GM18499 (cell line): Measurements from ENCODE around the gene EARS2.
"Not testable (repeated sequence)": the region's sequence is repeated elsewhere in the genome, so short reads cannot be mapped to it uniquely, and the experiment has no call there.

Experiments used
- ATAC-seq: cut with Tn5 transposase; IDR thresholded peaks from one replicate; pipeline ENCODE4 v1.9.1; 2021; ENCODE audit warnings: moderate number of reproducible peaks; ENCODE audit not compliant: insufficient read depth, unreplicated experiment

EARS2 gene

DNA sequence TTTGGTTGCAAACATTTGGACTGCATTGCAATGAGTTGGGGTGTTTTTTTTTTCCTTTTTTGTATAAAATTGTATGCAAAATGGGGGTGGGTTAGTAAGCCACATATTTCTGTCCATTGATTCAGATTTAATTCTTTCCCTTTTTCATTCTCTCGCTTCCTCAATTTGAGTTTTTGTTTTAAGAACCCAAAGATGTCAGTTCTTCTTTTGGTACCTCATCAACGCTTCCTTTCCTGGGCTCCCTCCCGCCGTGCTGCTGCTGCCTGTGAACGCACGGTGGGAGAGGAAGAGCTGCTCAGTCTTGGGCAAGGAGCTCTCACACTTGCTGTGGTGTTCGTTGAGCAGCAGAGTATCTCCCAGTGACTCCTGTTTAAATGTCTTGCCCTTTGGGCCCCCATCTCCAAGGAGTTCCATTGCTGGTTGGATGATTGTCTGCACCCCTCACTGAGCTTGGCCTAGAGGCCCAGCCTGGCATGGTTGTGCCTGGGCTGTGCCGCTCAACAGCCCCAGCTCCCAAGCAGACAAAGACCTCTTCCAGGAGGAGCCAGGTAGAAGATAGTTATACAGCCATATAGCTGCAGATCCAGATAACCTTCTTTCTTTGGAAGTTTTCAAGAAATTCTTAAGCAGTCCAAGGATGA lies 14.0 kb upstream of the EARS2 start:
- ATAC-seq = no peak

DNA sequence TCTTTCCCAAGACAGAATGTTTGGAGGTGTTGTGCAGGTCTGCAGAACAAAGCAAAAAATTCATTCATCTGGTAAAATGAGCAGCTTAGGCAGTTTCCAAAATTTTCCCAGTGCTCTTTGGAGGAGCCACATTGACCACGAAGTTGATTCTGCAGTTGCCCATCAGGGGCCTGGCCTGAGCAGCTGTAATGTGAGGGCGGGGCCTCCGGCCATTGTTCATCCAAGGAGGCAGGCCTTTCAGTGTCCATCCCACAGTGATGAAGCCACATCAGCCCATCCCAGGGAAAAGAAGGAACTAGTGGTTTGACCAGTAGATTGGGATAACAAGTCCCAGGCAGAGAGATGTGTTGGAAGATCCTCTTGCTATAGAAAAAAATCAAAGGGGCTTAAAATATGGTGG lies 10.5 kb upstream of the EARS2 start:
- ATAC-seq = no peak

DNA sequence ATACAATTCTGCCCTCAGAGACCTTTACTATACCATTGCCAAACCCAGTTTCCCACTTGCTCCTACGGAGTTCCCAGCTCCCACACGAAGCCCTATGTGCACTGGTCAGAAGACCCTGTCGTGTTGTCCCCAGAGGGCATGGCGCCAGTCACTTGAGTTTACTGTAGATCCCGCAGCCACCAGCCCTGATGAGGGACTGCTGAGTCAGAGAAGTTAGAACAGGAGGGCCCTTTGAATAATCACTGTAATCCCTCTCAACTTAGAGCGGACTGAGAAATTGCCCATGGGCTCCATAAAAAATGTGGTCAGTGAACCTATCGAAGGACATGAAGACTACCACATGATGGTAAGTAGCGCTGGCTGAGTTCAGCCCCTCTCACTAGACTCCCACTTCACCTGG lies 9.6 kb upstream of the EARS2 start:
- no peak for ATAC-seq

GRCh38 chr16:23564575-23565363 lies 7.6 kb upstream of the EARS2 start:
- no peak for ATAC-seq

- no peak for ATAC-seq
These were observed 6.0 kb upstream of the EARS2 start for GRCh38 chr16:23563186-23563585.

DNA sequence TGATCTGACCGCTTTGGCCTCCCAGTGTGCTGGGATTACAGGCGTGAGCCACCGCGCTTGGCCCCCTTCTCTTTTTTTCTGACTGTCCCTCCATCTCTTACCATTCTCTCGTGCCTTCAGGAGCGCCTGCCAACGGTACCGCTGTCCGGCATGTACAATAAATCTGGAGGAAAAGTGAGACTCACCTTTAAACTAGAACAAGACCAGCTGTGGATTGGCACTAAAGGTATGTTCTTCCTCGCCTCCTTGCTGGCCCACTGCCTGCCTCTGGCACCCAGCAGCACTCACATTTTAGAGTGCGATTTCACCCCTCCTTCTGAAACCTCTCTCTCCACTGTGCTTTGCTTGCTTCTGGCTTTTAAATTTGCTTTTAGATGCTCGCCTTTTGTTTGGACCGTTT lies 5.4 kb upstream of the EARS2 start:
- no peak for ATAC-seq

DNA sequence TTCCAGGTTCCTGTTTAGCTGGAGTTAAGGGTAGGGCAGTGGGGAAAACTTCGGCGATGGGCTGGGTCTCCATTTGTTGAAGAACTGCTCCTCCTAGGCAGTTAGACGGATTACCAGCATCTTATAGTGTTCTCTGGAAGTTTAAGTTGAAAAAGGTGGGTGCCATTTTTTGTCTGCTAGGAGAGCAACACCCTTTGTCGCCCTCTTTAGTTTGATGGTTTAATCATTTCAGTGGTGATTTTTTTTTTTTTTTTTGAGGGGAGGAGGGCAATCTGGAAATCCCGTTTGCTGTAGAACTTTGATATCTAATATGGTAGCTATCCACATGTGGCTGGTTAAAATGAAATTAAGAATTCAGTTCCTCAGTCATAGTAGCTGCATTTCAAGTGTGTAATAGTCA lies 4.4 kb upstream of the EARS2 start:
- ATAC-seq = no peak

GRCh38 chr16:23557779-23558702 lies 891 bp upstream of the EARS2 start:
- ATAC-seq = no peak

DNA sequence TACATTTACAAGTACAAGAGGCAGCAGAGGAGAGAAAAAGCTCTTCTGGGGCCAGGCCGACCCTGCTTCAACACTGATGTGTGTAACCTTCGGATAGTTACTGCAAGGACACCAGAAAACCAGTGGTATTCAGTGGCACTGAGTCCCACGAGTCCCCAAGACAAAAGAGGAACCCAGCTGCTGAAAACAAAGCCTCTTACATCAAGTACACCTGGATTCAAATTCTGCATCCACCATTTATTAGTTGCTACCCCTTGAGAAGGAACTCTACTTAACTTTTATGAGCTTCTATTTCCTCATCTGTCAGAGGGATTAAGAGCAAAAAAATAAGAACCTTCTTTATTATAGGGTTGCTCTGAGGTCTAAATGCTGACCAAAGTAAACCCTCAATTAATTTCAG lies 2.6 kb downstream of the EARS2 start:
- no peak for ATAC-seq

DNA sequence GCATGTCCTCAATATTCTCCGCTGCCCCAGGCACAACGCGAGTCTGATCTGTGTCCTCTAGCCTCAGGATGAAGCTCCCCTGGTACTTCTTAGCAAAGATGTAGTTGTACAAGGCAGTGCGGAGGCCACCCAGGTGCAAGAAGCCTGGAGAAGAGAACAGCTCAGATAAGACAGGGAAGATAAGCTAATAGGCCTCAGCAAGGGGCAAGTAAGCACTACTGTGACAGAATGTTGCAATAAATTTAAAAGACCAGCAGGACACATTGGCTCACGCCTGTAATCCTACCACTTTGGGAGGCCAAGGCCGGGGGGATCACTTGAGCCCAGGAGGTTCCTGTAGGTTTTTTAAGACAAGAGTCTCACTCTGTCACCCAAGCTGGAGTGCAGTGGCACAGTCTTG lies 5.0 kb downstream of the EARS2 start:
- no peak for ATAC-seq

- no peak for ATAC-seq
These were observed 7.2 kb downstream of the EARS2 start for GRCh38 chr16:23549938-23550337.

- no peak for ATAC-seq
These were observed 12.7 kb downstream of the EARS2 start for GRCh38 chr16:23544436-23544835.

GRCh38 chr16:23540817-23541178 lies 16.4 kb downstream of the EARS2 start:
- not testable (repeated sequence) for ATAC-seq

DNA sequence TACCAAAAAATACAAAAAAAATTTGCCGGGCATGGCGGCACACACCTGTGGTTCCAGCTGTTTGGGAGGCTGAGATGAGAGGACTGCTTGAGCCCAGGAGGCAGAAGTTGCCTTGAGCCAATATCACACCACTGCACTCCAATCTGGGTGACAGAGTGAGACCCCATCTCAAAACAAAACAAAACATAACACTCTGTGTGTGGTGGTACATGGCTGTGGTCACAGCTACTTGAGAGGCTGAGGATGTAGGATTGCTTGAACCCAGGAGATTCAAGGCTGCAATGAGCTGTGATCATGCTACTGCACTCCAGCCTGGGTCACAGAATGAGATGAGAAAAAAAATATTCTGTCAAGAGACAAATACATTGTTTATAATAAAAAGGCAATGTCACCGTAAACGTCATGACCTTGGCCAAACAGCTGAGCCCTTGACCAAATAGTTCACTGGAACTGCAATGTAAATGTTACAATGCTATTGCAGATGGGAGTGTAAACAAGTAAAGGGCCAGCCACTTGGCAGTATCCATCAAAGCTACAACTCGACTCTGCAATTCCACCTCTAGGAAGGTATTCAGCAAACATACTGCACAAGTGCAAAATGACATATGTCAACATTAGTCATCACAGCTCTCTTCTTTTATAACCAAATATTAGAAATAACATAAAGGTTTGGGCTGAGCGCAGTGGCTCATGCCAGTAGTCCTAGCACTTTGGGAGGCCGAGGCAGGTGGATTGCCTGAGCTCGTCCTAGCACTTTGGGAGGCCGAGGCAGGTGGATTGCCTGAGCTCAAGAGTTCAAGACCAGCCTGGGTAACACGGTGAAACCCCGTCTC lies 16.9 kb downstream of the EARS2 start:
- no peak for ATAC-seq

- ATAC-seq = no peak
These were observed 18.3 kb downstream of the EARS2 start for GRCh38 chr16:23538919-23539278.

DNA sequence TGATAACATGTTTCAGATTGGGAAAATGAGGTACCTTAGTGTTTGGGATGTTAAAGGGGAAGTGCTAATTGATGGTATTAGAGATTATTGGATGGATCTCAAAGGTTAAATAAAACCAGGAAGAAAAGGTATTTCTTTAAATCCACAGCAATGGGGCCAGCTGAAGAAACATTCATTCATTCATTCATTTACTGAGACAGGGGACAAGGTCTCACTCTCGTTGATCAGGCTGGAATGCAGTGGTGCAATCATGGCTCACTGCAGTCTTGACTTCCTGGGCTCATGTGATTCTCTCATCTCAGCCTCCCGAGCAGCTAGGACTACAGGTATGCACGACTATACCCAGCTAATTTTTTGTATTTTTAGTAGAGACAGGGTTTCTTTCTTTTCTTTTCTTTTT lies 19.8 kb downstream of the EARS2 start:
- ATAC-seq = no peak

DNA sequence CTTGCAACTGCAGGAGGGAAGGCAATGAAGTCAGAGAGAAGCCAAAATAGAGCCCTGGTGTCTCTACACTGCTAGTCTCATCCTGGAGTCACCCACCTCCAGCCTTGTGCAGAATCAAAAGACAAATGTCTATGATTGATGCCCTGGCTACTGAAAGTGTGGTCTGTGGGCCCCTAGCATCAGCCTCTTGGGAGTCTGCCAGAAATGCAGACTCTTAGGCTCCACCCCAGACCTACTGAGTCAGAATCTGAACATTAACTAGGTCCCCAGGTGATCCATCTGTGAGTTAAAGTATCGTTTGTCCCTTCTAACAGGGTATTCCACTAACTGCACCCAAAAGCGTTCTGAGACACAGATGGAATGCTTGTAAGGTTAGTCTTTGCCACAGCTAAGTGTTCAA lies 21.2 kb downstream of the EARS2 start:
- ATAC-seq = no peak

GRCh38 chr16:23534868-23535860 lies 22.0 kb downstream of the EARS2 start:
- no peak for ATAC-seq

GRCh38 chr16:23532448-23532847 lies 24.7 kb downstream of the EARS2 start:
- ATAC-seq = no peak
